KMS-11 (cell line): ENCODE measurements around the gene IVD.

Source experiments
- H2AFZ ChIP-seq: fragments of 200-600 bp; sonication (generic); 2 replicates; pipeline ENCODE4 v1.6.1; 2016; ENCODE audit warnings: antibody characterized with exemption, mixed run types, low read depth
- H3K27ac ChIP-seq: fragments of 200-600 bp; sonication (generic); 2 replicates; pipeline ENCODE4 v1.6.1; 2016; ENCODE audit warnings: mild to moderate bottlenecking, mixed run types
- H3K27me3 ChIP-seq: fragments of 200-600 bp; sonication (generic); 2 replicates; pipeline ENCODE4 v1.6.1; 2017; ENCODE audit warnings: mild to moderate bottlenecking, low read depth, mixed run types, moderate library complexity; ENCODE audit not compliant: insufficient read depth
- H3K36me3 ChIP-seq: fragments of 200-600 bp; sonication (generic); 2 replicates; pipeline ENCODE4 v1.6.1; 2017; ENCODE audit warnings: mild to moderate bottlenecking, mixed run types; ENCODE audit not compliant: insufficient read depth
- H3K4me1 ChIP-seq: fragments of 200-600 bp; sonication (generic); 2 replicates; pipeline ENCODE4 v1.6.1; 2016; ENCODE audit warnings: mild to moderate bottlenecking, low read depth, mixed run types; ENCODE audit not compliant: poor library complexity, severe bottlenecking
- H3K4me2 ChIP-seq: fragments of 200-600 bp; sonication (generic); 2 replicates; pipeline ENCODE4 v1.7.0; 2016; ENCODE audit warnings: mild to moderate bottlenecking, mixed run types
- H3K4me3 ChIP-seq: fragments of 200-600 bp; sonication (generic); IDR thresholded peaks from 2 replicates; pipeline ENCODE4 v1.6.1; 2017; ENCODE audit warnings: low read depth, low read length, mixed read lengths; ENCODE audit not compliant: insufficient read depth
- H3K79me2 ChIP-seq: fragments of 200-600 bp; sonication (generic); 2 replicates; pipeline ENCODE4 v1.6.1; 2016; ENCODE audit warnings: low read depth, mixed run types; ENCODE audit not compliant: insufficient read depth
- H3K9ac ChIP-seq: fragments of 200-600 bp; sonication (generic); 2 replicates; pipeline ENCODE4 v1.6.1; 2016; ENCODE audit warnings: mild to moderate bottlenecking, mixed run types
- H4K20me1 ChIP-seq: fragments of 200-600 bp; sonication (generic); 2 replicates; pipeline ENCODE4 v1.6.1; 2016; ENCODE audit warnings: mild to moderate bottlenecking, mixed run types; ENCODE audit not compliant: insufficient read depth
- TF ChIP-seq, protein P1 (sequence below): fragments of 200-600 bp; sonication (generic); conservative IDR thresholded peaks from 2 replicates; pipeline ENCODE4 v1.6.1; 2017; ENCODE audit warnings: low read depth, mild to moderate bottlenecking, antibody characterized with exemption, low read length, moderate library complexity, mixed read lengths

IVD gene

DNA sequence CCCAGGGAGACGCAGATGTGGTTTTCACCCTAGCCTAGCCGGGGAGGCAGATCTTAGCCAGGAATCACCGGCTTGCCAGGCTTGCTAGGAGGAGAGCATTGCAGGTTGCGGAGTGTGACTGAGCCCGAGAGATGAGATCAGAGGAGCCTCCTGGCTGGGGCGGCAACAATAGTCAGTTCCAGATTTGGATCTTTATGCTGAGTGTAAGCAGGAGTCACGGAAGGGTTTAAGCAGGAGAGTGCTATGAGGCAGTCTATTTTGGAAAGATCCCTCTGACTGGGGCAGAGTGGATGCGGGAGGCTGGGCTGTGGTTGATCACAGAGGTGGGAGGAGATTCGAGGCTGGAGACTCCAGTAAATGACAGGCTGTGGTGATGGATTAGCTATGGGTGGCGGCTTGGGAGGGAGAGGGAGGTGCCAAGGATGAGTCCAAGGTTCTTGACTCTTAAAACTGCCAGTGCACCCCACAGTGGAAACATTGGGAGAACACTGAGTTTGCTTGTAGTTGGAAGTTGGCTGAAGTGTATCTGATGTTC lies 24.7 kb downstream of the IVD start:
- Histone ChIP-seq H4K20me1 (no peaks in the 10 kb centered on the region), H3K4me1 (no peaks in the 10 kb centered on the region), H3K27ac (no peak overlapping the region), H3K36me3 (no peaks in the 10 kb centered on the region), H3K9ac (no peak overlapping the region), H2AFZ (no peak overlapping the region), H3K4me2 (no peak overlapping the region), H3K27me3 (no peaks in the 10 kb centered on the region), H3K4me3 (no peak overlapping the region), H3K79me2 (no peaks in the 10 kb centered on the region)
- TF ChIP-seq, protein P1, sequence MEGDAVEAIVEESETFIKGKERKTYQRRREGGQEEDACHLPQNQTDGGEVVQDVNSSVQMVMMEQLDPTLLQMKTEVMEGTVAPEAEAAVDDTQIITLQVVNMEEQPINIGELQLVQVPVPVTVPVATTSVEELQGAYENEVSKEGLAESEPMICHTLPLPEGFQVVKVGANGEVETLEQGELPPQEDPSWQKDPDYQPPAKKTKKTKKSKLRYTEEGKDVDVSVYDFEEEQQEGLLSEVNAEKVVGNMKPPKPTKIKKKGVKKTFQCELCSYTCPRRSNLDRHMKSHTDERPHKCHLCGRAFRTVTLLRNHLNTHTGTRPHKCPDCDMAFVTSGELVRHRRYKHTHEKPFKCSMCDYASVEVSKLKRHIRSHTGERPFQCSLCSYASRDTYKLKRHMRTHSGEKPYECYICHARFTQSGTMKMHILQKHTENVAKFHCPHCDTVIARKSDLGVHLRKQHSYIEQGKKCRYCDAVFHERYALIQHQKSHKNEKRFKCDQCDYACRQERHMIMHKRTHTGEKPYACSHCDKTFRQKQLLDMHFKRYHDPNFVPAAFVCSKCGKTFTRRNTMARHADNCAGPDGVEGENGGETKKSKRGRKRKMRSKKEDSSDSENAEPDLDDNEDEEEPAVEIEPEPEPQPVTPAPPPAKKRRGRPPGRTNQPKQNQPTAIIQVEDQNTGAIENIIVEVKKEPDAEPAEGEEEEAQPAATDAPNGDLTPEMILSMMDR: no peak

DNA sequence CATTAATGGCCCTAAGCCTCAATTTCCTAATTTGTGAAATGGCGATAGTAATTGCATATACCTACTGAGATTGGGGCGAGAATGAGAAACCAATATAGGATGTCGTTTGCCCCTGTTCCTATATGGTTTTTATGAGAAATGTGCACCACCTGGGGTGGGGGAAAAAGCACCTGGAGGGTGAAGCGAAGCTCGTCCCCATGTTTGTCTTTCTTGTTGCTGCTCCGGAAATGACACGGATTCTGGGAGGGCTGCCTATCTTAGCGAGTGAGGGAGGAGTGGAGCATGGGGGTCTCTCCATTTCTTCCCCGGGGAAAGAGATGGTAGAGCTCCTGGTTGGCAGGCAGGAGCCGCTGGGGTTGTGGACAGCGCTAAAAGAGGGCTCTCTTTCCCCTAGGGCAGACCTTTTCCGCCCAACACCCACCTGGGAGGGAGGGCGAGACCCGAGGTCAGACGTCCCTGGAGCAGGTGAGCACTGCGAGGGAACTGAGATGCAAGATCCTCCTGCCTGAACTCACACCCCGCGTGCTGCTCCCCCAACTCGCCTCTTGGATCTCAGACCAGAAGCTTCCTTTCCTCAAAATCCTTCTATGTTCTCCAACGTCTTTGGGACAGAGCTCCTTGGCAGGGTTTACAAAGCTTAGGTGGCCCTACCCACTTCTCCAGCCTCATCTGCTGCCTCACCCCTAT lies 29.6 kb downstream of the IVD start:
- H3K4me2 ChIP-seq: no peak overlapping the region
- TF ChIP-seq, protein P1: no peak
- H3K27me3 ChIP-seq: peaks cover 29% of the 10 kb centered on the region
- H3K79me2 ChIP-seq: no peaks in the 10 kb centered on the region
- no peak overlapping the region for H2AFZ ChIP-seq
- H3K9ac ChIP-seq: no peak overlapping the region
- H3K36me3 ChIP-seq: no peaks in the 10 kb centered on the region
- H3K4me3 ChIP-seq: no peak overlapping the region
- H3K4me1 ChIP-seq: no peaks in the 10 kb centered on the region
- H3K27ac ChIP-seq: no peak overlapping the region
- no peaks in the 10 kb centered on the region for H4K20me1 ChIP-seq

DNA sequence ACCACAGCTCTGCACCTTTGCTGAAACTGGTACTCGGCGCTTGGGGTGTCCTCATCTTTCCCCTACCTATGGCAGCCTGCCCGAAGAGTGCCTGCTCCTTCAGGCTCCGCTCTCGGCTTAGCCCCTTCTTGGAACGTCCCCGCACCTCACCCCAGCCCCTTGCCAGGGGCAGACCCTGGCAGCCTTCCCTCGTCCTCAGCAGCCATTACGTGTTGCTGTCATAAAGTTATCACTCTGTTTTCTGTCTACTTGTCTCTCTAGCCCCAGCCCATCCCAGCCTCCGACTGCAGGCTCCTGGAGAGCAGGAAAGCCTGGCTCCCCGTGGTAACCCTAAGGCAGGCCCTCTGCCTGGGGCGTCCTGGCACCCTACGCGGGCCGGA lies 30.1 kb downstream of the IVD start:
- Histone ChIP-seq H3K4me1 (no peaks in the 10 kb centered on the region), H3K79me2 (no peaks in the 10 kb centered on the region), H4K20me1 (no peaks in the 10 kb centered on the region), H3K4me2 (no peak overlapping the region), H3K36me3 (no peaks in the 10 kb centered on the region), H2AFZ (no peak overlapping the region), H3K4me3 (no peak overlapping the region), H3K27ac (no peak overlapping the region), H3K9ac (no peak overlapping the region), H3K27me3 (peaks cover 29% of the 10 kb centered on the region)
- TF ChIP-seq, protein P1: no peak

DNA sequence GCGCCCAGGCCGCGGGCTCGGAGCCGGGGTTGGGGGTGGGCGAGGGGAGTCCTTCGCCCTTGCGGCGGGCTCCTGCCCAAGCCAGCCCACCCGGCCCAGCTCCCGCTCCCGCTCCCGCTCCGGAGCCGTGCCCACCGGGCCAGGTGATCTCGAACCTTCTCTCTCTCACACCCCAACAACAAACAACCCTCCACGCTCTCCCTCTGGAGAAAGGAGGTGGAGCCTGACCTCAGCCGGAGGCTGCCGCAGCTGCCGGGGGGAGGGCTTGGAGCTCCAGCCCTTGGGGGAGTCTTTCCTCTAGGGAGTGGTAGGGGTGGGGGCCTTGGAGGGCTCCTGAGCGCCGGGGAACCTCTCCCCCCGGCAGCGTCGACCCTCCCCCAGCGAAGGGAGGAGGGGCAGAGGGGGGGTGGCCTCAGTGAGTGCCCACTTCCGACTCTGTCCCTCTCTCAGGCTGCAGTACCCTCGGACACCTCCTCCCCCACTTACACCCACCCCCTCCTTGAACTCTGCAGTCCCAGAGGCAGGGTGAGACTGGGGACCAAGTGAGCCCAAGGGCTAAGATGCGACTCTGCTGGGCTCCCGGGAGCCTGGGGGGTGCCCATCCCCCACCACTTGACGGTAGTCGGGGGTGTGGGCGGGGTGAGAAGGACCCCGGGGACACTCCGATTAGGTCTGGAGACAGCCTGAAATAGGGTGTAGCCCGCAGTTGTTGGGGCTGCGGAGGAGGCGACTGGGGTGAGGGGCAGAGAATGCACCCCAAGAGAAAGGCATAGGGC lies 30.7 kb downstream of the IVD start:
- no peaks in the 10 kb centered on the region for H3K4me1 ChIP-seq
- peaks cover 29% of the 10 kb centered on the region for H3K27me3 ChIP-seq
- H3K9ac ChIP-seq: no peak overlapping the region
- H2AFZ ChIP-seq: no peak overlapping the region
- H3K4me3 ChIP-seq: no peak overlapping the region
- H4K20me1 ChIP-seq: no peaks in the 10 kb centered on the region
- H3K79me2 ChIP-seq: no peaks in the 10 kb centered on the region
- TF ChIP-seq, protein P1: no peak
- H3K4me2 ChIP-seq: no peak overlapping the region
- H3K27ac ChIP-seq: no peak overlapping the region
- H3K36me3 ChIP-seq: no peaks in the 10 kb centered on the region
